Islet precursor cell (in vitro differentiated cells): ENCODE measurements around the gene MACROD1.
A peak's percentile ranks its signal among the peaks of the same experiment; 100 is the strongest.

Source experiments
- DNase-seq: peaks from one replicate; pipeline ENCODE4 v3.0.0-alpha.2; 2018

Gene MACROD1

GRCh38 chr11:64029773-64030172, 136.1 kb downstream of the MACROD1 start:
- no peak for DNase-seq

GRCh38 chr11:64028398-64029115, 137.4 kb downstream of the MACROD1 start:
- DNase-seq: peak; percentile 89

GRCh38 chr11:64027651-64028397, 138.1 kb downstream of the MACROD1 start:
- DNase-seq: no peak

- DNase-seq: no peak
Observed at GRCh38 chr11:64026575-64027205, 139.2 kb downstream of the MACROD1 start.

GRCh38 chr11:64025205-64025604, 140.7 kb downstream of the MACROD1 start:
- DNase-seq: no peak

- DNase-seq: no peak
Observed at GRCh38 chr11:64023712-64024710, 141.9 kb downstream of the MACROD1 start.

GRCh38 chr11:64022125-64022784, 143.7 kb downstream of the MACROD1 start:
- no peak for DNase-seq

- DNase-seq: peak; percentile 69
Observed at GRCh38 chr11:64021757-64022093, 144.2 kb downstream of the MACROD1 start.

- DNase-seq: no peak
Observed at GRCh38 chr11:64020976-64021756, 144.7 kb downstream of the MACROD1 start.

- DNase-seq: no peak
Observed at GRCh38 chr11:64019106-64020037, 146.5 kb downstream of the MACROD1 start.

GRCh38 chr11:64018310-64018709, 147.6 kb downstream of the MACROD1 start:
- no peak for DNase-seq

- DNase-seq: no peak
Observed at GRCh38 chr11:64017945-64018224, 148.0 kb downstream of the MACROD1 start.

- DNase-seq: no peak
Observed at GRCh38 chr11:64015935-64016845, 149.7 kb downstream of the MACROD1 start.

GRCh38 chr11:64015510-64015909, 150.4 kb downstream of the MACROD1 start:
- no peak for DNase-seq

GRCh38 chr11:64014356-64014755, 151.6 kb downstream of the MACROD1 start:
- DNase-seq: no peak

- no peak for DNase-seq
Observed at GRCh38 chr11:64013141-64013896, 152.6 kb downstream of the MACROD1 start.

GRCh38 chr11:64011371-64011770, 154.5 kb downstream of the MACROD1 start:
- DNase-seq: no peak

- DNase-seq: no peak
Observed at GRCh38 chr11:64010783-64011182, 155.1 kb downstream of the MACROD1 start.

- DNase-seq: no peak
Observed at GRCh38 chr11:64009710-64010109, 156.2 kb downstream of the MACROD1 start.
